Spleen (tissue), 11 donors: Measurements from ENCODE around the gene UPF2. TPM values are rescaled to one million over a fixed set of nuclear protein-coding genes. Genes with fewer than 3 reads are reported as not detected.

Source experiments
- DNase-seq: peaks from one replicate; pipeline ENCODE4 v3.0.0-alpha.2; 2020
- H3K27ac ChIP-seq, 8 donors: fragments of 200-600 bp; sonication (generic) in 7 of 8; 1 replicate in 4 of 8; 2 replicates in 4 of 8; pipeline versions ENCODE4 v1.5.0 to v1.8.0; 2016 to 2021; ENCODE audit warnings: inconsistent platforms in 4 of 8, mild to moderate bottlenecking in 4 of 8, moderate library complexity in 1 of 8
- H3K27me3 ChIP-seq, 7 donors: fragments of 200-600 bp; sonication (generic) in 6 of 7; replicated peaks in 1 of 7; 1 replicate in 4 of 7; 2 replicates in 3 of 7; pipeline versions ENCODE4 v1.5.0 to v1.8.0; 2016 to 2021; ENCODE audit warnings: inconsistent platforms in 3 of 7, mild to moderate bottlenecking in 1 of 7
- H3K36me3 ChIP-seq, 6 donors: fragments of 200-600 bp; sonication (generic) in 5 of 6; 1 replicate in 4 of 6; 2 replicates in 2 of 6; pipeline versions ENCODE4 v1.5.0 to v1.8.0; 2016 to 2021; ENCODE audit warnings: inconsistent platforms in 2 of 6
- H3K4me1 ChIP-seq, 6 donors: fragments of 200-600 bp; sonication (generic) in 5 of 6; 1 replicate in 3 of 6; 2 replicates in 3 of 6; pipeline versions ENCODE4 v1.5.0 to v1.8.0; 2016 to 2021; ENCODE audit warnings: inconsistent platforms in 3 of 6
- H3K4me3 ChIP-seq, 8 donors: fragments of 200-600 bp; sonication (generic) in 7 of 8; 1 replicate in 4 of 8; 2 replicates in 4 of 8; pipeline versions ENCODE4 v1.5.0 to v1.8.0; 2016 to 2021; ENCODE audit warnings: inconsistent platforms in 4 of 8, mild to moderate bottlenecking in 4 of 8, moderate library complexity in 2 of 8
- H3K9me3 ChIP-seq, 8 donors: fragments of 200-600 bp; sonication (generic) in 7 of 8; 1 replicate in 4 of 8; 2 replicates in 4 of 8; pipeline versions ENCODE4 v1.5.0 to v1.8.0; 2016 to 2021; ENCODE audit warnings: inconsistent platforms in 4 of 8
- POLR2A ChIP-seq, 3 donors: fragments of 450-650 bp; IDR thresholded peaks; one replicate each; pipeline ENCODE4 v1.5.1; 2017; ENCODE audit warnings: antibody characterized with exemption in 3 of 3, mild to moderate bottlenecking in 1 of 3
- POLR2AphosphoS5 ChIP-seq, 3 donors: sonication (generic); formaldehyde crosslinking; IDR thresholded peaks; one replicate each; pipeline ENCODE4 v1.5.1; 2017; ENCODE audit warnings: antibody characterized with exemption in 3 of 3
- WGBS, 5 donors: extraction: QIAGEN DNeasy Blood & Tissue Kit in 3 of 5; methylation state at CpG; one replicate each; pipeline versions ENCODE4 v1.1.5 to v1.1.7; 2013 to 2018; 5-methylcytosine and 5-hydroxymethylcytosine counted together
- intact Hi-C: fragments of 100-400 bp; cut with DNase I; formaldehyde crosslinking; loops from one replicate; pipeline ENCODE4 v1.15.0; 2023; ENCODE audit warnings: low total_unique reads
- polyA plus RNA-seq, 3 donors: library from polyadenylated mRNA; stranded (reverse); fragments of 200-250 nt; gene quantifications; one replicate each; pipeline ENCODE4 v1.2.1, GENCODE V29; 2013
- total RNA-seq, 7 donors: library from RNA; depleted of rRNA in 3 of 7; stranded (reverse); fragments of >200 nt in 3 of 7; fragmentation: NEBNext Ultra II Directional in 4 of 7; extraction: Animal tissue kit (Norgen Biotek cat#: 25700) in 4 of 7; gene quantifications; one replicate each; pipeline versions ENCODE4 v1.1.0 to v1.2.1, GENCODE V29; 2016 to 2021
- TF ChIP-seq, protein P1 (sequence below), 11 experiments: fragments of 200-600 bp in 7 of 11; fragments of 450-650 bp in 4 of 11; sonication (generic) in 4 of 11; IDR thresholded peaks in 8 of 11; conservative IDR thresholded peaks in 3 of 11; 1 replicate in 7 of 11; 2 replicates in 4 of 11; pipeline versions ENCODE4 v1.4.0 to v1.8.0; 2016 to 2021; ENCODE audit warnings: antibody characterized with exemption in 11 of 11, inconsistent platforms in 4 of 11, mild to moderate bottlenecking in 1 of 11
- donor health status: healthy with polysubstance abuse.
- donor health status: DM: no; HTN: no; CAD: no; lungs with moderate emphysema.
- donor health status: DM: no; HTN: no; CAD: no.
- donor health status: Bipolar disorder and iron deficiency.
- donor health status: healthy.
- donor health status: DM: no; HTN: no; CAD: no.
- donor health status: DM: yes; HTN: yes; CAD: no.

UPF2 gene
- total and polyA plus RNA-seq, 10 donors: 11.5 to 34.9 (median 27.4) TPM

DNA sequence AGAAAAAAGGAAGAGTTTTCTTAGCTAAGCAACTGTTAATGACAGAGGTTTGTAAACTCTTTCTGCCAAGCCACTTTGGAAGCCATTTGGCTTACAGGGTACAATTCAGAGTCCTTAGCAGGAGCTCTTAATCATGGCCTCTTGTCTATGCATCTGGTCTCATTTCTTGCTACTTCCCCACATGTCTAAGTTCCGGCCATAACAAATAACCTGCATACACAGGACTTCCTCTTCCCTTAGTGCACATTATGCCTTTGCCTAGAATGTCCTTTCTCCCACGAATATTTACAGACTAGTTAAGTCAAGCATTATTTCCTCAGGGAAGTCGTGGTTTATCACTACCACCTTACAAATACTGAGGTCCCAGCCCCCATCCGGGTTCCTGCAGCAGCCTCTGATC, 8.6 kb upstream of the UPF2 start:
- peak overlapping the region in 7 of 8 donors; percentile 48 to 86 (median 58) for H3K27ac ChIP-seq
- WGBS, 5 donors: 20 to 45% (median 21%) methylated on average over 4 of the region's 4 CpGs
- TF ChIP-seq POLR2AphosphoS5 (IDR thresholded peaks at IDR 0.05): no peak
- no peak for TF ChIP-seq POLR2A (IDR thresholded peaks at IDR 0.05)
- TF ChIP-seq, protein P1, sequence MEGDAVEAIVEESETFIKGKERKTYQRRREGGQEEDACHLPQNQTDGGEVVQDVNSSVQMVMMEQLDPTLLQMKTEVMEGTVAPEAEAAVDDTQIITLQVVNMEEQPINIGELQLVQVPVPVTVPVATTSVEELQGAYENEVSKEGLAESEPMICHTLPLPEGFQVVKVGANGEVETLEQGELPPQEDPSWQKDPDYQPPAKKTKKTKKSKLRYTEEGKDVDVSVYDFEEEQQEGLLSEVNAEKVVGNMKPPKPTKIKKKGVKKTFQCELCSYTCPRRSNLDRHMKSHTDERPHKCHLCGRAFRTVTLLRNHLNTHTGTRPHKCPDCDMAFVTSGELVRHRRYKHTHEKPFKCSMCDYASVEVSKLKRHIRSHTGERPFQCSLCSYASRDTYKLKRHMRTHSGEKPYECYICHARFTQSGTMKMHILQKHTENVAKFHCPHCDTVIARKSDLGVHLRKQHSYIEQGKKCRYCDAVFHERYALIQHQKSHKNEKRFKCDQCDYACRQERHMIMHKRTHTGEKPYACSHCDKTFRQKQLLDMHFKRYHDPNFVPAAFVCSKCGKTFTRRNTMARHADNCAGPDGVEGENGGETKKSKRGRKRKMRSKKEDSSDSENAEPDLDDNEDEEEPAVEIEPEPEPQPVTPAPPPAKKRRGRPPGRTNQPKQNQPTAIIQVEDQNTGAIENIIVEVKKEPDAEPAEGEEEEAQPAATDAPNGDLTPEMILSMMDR (IDR thresholded peaks at IDR 0.05 in 8 of 11, conservative IDR thresholded peaks at IDR 0.05 in 3 of 11): no peak

DNA sequence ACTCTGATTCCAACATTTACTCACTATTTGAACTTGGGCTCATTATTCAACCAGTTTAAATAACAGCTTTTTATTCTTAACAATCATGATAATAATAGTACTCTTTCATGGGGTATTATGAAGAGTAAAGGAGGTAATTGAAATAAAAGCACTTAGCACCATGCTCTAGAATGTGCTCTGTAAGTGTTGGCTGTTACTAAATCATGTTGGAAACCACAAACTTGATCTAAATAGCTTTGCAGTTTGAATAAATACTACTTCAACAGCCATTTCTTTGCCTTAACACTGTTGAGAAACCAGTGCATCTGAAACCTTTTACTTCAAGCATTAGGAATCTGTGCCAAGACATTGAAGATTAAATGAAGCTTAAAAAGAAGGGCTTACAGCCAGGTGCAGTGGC, 7.9 kb upstream of the UPF2 start:
- no peaks in the 10 kb centered on the region for H3K9me3 ChIP-seq
- intact Hi-C loops: no loop called here
- TF ChIP-seq, protein P1 (IDR thresholded peaks at IDR 0.05 in 8 of 11, conservative IDR thresholded peaks at IDR 0.05 in 3 of 11): no peak
- TF ChIP-seq POLR2AphosphoS5 (IDR thresholded peaks at IDR 0.05) (no peak), POLR2A (IDR thresholded peaks at IDR 0.05) (no peak)

More for the DNA sequence above, 8.6 kb upstream of the UPF2 start:
- Histone ChIP-seq H3K36me3 (no peaks in the 10 kb centered on the region), H3K9me3 (no peaks in the 10 kb centered on the region), H3K4me1 (peaks cover 0 to 36% (median 12%) of the 10 kb centered on the region in 6 donors), H3K27me3 (no peaks in the 10 kb centered on the region), H3K4me3 (no peak overlapping the region)
- intact Hi-C loops: no loop called here
- DNase-seq: no peak

DNA sequence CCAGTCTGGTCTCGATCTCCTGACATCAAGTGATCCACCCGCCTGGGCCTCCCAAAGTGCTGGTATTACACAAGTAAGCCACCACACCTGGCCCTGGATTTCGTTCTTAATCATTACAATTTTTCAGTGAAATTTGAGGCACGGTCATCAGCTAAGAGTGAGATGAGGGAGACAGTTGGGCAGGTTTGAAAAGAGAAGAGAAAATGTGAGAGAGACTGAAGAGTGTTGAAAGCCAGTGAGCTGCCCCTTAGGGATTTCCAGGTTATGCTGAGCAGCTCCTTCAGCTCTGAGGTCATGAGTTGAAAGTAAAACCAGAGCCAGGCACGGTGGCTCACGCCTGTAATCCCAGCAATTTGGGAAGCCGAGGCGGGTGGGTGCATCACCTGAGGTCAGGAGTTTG, 5.9 kb upstream of the UPF2 start:
- DNase-seq: no peak
- H3K4me3 ChIP-seq: no peak overlapping the region
- H3K36me3 ChIP-seq: no peaks in the 10 kb centered on the region
- H3K27ac ChIP-seq: no peak overlapping the region
- no peak for TF ChIP-seq POLR2A (IDR thresholded peaks at IDR 0.05)
- no peak for TF ChIP-seq POLR2AphosphoS5 (IDR thresholded peaks at IDR 0.05)
- TF ChIP-seq, protein P1 (IDR thresholded peaks at IDR 0.05 in 8 of 11, conservative IDR thresholded peaks at IDR 0.05 in 3 of 11): no peak
- intact Hi-C loops: no loop called here
- WGBS, 5 donors: 61 to 85% (median 74%) methylated on average over 8 of the region's 8 CpGs
- peaks cover 2 to 32% (median 13%) of the 10 kb centered on the region in 6 donors for H3K4me1 ChIP-seq
- H3K9me3 ChIP-seq: no peaks in the 10 kb centered on the region
- H3K27me3 ChIP-seq: no peaks in the 10 kb centered on the region

More for the DNA sequence above, 7.9 kb upstream of the UPF2 start:
- no peaks in the 10 kb centered on the region for H3K36me3 ChIP-seq
- no peak overlapping the region for H3K4me3 ChIP-seq
- no peaks in the 10 kb centered on the region for H3K27me3 ChIP-seq
- DNase-seq: no peak
- H3K4me1 ChIP-seq: peaks cover 0 to 36% (median 12%) of the 10 kb centered on the region in 6 donors
- H3K27ac ChIP-seq: peak overlapping the region in 5 of 8 donors; percentile 48 to 86 (median 66)

DNA sequence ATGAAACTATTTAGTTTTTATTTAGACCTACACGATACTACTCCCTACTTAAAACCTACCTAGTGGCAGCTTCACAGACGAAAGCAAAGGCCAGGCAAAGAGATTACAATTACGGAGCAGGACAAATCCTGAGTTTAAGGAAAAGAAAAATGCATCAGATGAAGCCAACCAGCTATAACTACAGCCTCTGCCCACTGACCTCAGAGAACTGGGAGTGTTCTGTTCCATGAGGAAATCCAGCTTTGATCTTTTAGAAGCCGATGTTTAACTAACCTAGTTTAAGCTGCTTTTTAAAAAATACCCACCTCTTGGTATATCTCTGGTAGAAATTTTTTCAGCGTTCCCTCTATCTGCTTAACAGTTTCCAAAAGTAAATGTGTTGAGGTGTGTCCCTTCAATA, 3.0 kb upstream of the UPF2 start:
- H3K9me3 ChIP-seq: no peaks in the 10 kb centered on the region
- 87 to 92% (median 89%) methylated on average over 5 of the region's 5 CpGs for WGBS, 5 donors
- H3K4me3 ChIP-seq: no peak overlapping the region
- H3K36me3 ChIP-seq: no peaks in the 10 kb centered on the region
- peaks cover 9 to 28% (median 22%) of the 10 kb centered on the region in 6 donors for H3K4me1 ChIP-seq
- no peak for TF ChIP-seq POLR2A (IDR thresholded peaks at IDR 0.05)
- TF ChIP-seq, protein P1 (IDR thresholded peaks at IDR 0.05 in 8 of 11, conservative IDR thresholded peaks at IDR 0.05 in 3 of 11): no peak
- intact Hi-C loops: no loop called here
- no peak for DNase-seq
- H3K27me3 ChIP-seq: no peaks in the 10 kb centered on the region
- no peak overlapping the region for H3K27ac ChIP-seq
